Measurements from ENCODE around the gene CYTH3.

CYTH3 gene

DNA sequence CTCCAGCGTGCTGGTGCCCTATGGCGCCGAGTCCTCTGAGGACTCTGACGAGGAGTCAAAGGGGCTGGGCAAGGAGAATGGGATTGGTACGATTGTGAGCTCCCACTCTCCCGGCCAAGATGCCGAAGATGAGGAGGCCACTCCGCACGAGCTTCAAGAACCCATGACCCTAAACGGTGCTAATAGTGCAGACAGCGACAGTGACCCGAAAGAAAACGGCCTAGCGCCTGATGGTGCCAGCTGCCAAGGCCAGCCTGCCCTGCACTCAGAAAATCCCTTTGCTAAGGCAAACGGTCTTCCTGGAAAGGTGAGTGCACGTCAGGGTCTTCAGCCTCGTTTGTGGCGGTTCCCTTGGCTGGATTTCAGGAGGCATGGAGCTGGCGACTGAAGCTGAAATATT is 122.4 kb downstream of the CYTH3 start:
- Histone ChIP-seq H3K9me2 (replicated peaks; ENCODE audit: insufficient read depth, low read length) (no peaks in the 10 kb centered on the region), H3K27me3 (ENCODE audit: low read length) (no peaks in the 10 kb centered on the region), H3K36me3 (ENCODE audit: low read length) (peaks cover 15% of the 10 kb centered on the region; the same call in 1 of the 2 replicates), H3K9me3 (ENCODE audit: insufficient read depth, low read length) (no peaks in the 10 kb centered on the region), H4K20me1 (ENCODE audit: low read depth, low read length) (no peaks in the 10 kb centered on the region), H3K4me3 (ENCODE audit: insufficient read depth, low read length, poor library complexity, severe bottlenecking) (no peak overlapping the region), H3K27ac (ENCODE audit: low read depth, low read length) (no peak overlapping the region), H3K9ac (ENCODE audit: low read length) (no peak overlapping the region), H3K4me2 (ENCODE audit: low read depth, low read length, poor library complexity, severe bottlenecking) (no peak overlapping the region), H2AFZ (ENCODE audit: low read depth, low read length, severe bottlenecking) (no peak overlapping the region), H3K79me2 (ENCODE audit: insufficient read depth, low read length) (no peaks in the 10 kb centered on the region), H3F3A (ENCODE audit: insufficient read depth) (no peaks in the 10 kb centered on the region)
- TF ChIP-seq, protein P1, sequence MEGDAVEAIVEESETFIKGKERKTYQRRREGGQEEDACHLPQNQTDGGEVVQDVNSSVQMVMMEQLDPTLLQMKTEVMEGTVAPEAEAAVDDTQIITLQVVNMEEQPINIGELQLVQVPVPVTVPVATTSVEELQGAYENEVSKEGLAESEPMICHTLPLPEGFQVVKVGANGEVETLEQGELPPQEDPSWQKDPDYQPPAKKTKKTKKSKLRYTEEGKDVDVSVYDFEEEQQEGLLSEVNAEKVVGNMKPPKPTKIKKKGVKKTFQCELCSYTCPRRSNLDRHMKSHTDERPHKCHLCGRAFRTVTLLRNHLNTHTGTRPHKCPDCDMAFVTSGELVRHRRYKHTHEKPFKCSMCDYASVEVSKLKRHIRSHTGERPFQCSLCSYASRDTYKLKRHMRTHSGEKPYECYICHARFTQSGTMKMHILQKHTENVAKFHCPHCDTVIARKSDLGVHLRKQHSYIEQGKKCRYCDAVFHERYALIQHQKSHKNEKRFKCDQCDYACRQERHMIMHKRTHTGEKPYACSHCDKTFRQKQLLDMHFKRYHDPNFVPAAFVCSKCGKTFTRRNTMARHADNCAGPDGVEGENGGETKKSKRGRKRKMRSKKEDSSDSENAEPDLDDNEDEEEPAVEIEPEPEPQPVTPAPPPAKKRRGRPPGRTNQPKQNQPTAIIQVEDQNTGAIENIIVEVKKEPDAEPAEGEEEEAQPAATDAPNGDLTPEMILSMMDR (IDR thresholded peaks at IDR 0.05; ENCODE audit: insufficient read depth, low read length, poor library complexity, severe bottlenecking) = no peak
- TF ChIP-seq EZH2phosphoT487 (conservative IDR thresholded peaks at IDR 0.05; ENCODE audit: low read length) = no peak

DNA sequence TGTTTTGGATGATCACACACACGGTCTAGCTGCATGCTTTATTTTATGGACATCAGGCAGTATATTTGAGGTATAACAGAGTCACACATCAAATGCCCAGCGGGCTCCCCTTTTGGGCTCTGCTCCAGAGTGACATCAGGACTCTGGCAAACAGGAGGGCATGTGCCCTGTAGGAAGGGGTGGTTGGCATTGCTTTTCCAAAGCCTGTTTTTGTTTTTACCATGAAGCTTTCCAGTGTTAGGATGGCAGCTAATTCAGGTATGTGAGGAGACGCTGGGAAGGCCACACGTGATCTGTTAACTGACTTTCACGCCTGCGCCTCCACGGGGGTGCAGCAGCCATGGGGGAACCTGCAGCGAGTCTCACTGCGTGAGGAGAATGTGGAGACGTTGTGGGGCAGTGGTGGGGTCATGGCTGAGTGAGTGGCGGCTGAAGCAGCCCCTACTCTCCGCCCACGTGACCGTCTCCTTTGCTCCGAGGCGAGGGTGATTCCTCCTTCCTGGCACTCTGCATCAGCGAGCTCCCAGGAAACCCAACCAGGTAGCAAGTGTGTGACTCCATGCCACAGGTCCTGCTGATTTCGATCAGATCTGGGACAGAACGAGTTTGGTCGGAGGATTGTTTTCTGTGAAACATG is 123.6 kb downstream of the CYTH3 start:
- no peaks in the 10 kb centered on the region for H3K27me3 ChIP-seq (ENCODE audit: low read length)
- no peak for TF ChIP-seq EZH2phosphoT487 (conservative IDR thresholded peaks at IDR 0.05; ENCODE audit: low read length)
- TF ChIP-seq, protein P1 (IDR thresholded peaks at IDR 0.05; ENCODE audit: insufficient read depth, low read length, poor library complexity, severe bottlenecking) = no peak
- H3K9me3 ChIP-seq (ENCODE audit: insufficient read depth, low read length) = no peaks in the 10 kb centered on the region
- H3K36me3 ChIP-seq (ENCODE audit: low read length) = peaks cover 22% of the 10 kb centered on the region
- H3K4me2 ChIP-seq (ENCODE audit: low read depth, low read length, poor library complexity, severe bottlenecking) = no peak overlapping the region
- H2AFZ ChIP-seq (ENCODE audit: low read depth, low read length, severe bottlenecking) = no peak overlapping the region
- H3K27ac ChIP-seq (ENCODE audit: low read depth, low read length) = no peak overlapping the region
- no peaks in the 10 kb centered on the region for H3K9me2 ChIP-seq (replicated peaks; ENCODE audit: insufficient read depth, low read length)
- H3K4me3 ChIP-seq (ENCODE audit: insufficient read depth, low read length, poor library complexity, severe bottlenecking) = no peak overlapping the region
- no peak overlapping the region for H3K9ac ChIP-seq (ENCODE audit: low read length)
- H3K79me2 ChIP-seq (ENCODE audit: insufficient read depth, low read length) = no peaks in the 10 kb centered on the region
- H3F3A ChIP-seq (ENCODE audit: insufficient read depth) = no peaks in the 10 kb centered on the region
- H4K20me1 ChIP-seq (ENCODE audit: low read depth, low read length) = no peaks in the 10 kb centered on the region

DNA sequence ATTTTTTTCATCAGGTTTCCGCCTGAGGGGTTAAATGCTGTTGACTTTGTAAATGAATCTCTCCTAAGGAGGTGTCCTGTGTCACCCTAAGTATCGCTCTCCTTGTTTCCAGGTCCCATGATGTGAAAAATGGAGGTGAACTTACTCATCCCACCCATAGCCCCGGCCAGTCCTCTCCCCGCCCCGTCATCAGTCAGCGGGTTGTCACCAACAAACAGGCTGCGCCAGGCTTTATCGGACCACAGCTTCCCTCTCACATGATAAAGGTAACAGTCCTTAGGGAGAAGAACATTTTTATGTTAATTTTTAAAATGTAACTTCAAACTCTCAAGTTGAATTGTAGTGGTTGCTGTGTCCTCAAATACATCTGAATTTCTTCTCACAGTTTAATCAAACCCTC is 124.8 kb downstream of the CYTH3 start:
- TF ChIP-seq EZH2phosphoT487 (conservative IDR thresholded peaks at IDR 0.05; ENCODE audit: low read length) = no peak
- TF ChIP-seq, protein P1 (IDR thresholded peaks at IDR 0.05; ENCODE audit: insufficient read depth, low read length, poor library complexity, severe bottlenecking) = no peak
- H3K79me2 ChIP-seq (ENCODE audit: insufficient read depth, low read length) = no peaks in the 10 kb centered on the region
- no peak overlapping the region for H3K4me3 ChIP-seq (ENCODE audit: insufficient read depth, low read length, poor library complexity, severe bottlenecking)
- no peaks in the 10 kb centered on the region for H3K27me3 ChIP-seq (ENCODE audit: low read length)
- no peaks in the 10 kb centered on the region for H3F3A ChIP-seq (ENCODE audit: insufficient read depth)
- H3K9me2 ChIP-seq (replicated peaks; ENCODE audit: insufficient read depth, low read length) = no peaks in the 10 kb centered on the region
- H3K9me3 ChIP-seq (ENCODE audit: insufficient read depth, low read length) = no peaks in the 10 kb centered on the region
- H3K36me3 ChIP-seq (ENCODE audit: low read length) = peaks cover 23% of the 10 kb centered on the region
- H3K27ac ChIP-seq (ENCODE audit: low read depth, low read length) = no peak overlapping the region
- no peak overlapping the region for H3K4me2 ChIP-seq (ENCODE audit: low read depth, low read length, poor library complexity, severe bottlenecking)
- H3K9ac ChIP-seq (ENCODE audit: low read length) = no peak overlapping the region
- no peaks in the 10 kb centered on the region for H4K20me1 ChIP-seq (ENCODE audit: low read depth, low read length)
- H2AFZ ChIP-seq (ENCODE audit: low read depth, low read length, severe bottlenecking) = no peak overlapping the region

All from SU-DHL-6 (cell line).